Naive thymus-derived CD8-positive, alpha-beta T cell (primary cell): ENCODE data around the gene CT45A7. TPM values are rescaled to one million over a fixed set of nuclear protein-coding genes. Genes with fewer than 3 reads are reported as not detected.
"Not testable (repeated sequence)": the region's sequence is repeated elsewhere in the genome, so short reads cannot be mapped to it uniquely, and the experiment has no call there.

Experiments
- ATAC-seq, 2 donors: fragments of 150-1000 bp; cut with Tn5 transposase in 1 of 2; sonication (Bioruptor Pico), chemical (Tn5 transposase) in 1 of 2; 1 replicate in 1 of 2; 2 replicates in 1 of 2; pipeline ENCODE4 v1.10.0; 2021; ENCODE audit warnings: mild to moderate bottlenecking in 2 of 2, moderate library complexity in 2 of 2
- POLR2A ChIA-PET: fragments of 350-600 bp; sonication (Branson Sonifier 250); formaldehyde crosslinking; loops from one replicate; lab custom pipeline; 2021; ENCODE audit warnings: antibody characterized with exemption; lab: Charles Lee
- DNase-seq, 10 donors: peaks; one replicate each; pipeline versions ENCODE4 v3.0.0 to v3.0.0-alpha.2; 2020 to 2022
- H3K27ac Mint-ChIP-seq, 10 donors: one replicate each; pipeline ENCODE4 v1.8.0; 2020 to 2022; ENCODE audit warnings: mild to moderate bottlenecking in 10 of 10, mixed read lengths in 10 of 10, moderate library complexity in 4 of 10, inconsistent platforms in 1 of 10
- H3K27me3 Mint-ChIP-seq, 5 donors: one replicate each; pipeline ENCODE4 v1.8.0; 2021 to 2022; ENCODE audit warnings: mixed read lengths in 5 of 5
- H3K36me3 Mint-ChIP-seq, 3 donors: one replicate each; pipeline ENCODE4 v1.8.0; 2020 to 2022; ENCODE audit warnings: mixed read lengths in 3 of 3, mild to moderate bottlenecking in 2 of 3, inconsistent platforms in 1 of 3
- H3K4me1 Mint-ChIP-seq, 4 donors: one replicate each; pipeline ENCODE4 v1.8.0; 2021 to 2022; ENCODE audit warnings: mixed read lengths in 4 of 4
- H3K4me3 Mint-ChIP-seq, 10 donors: one replicate each; pipeline ENCODE4 v1.8.0; 2020 to 2022; ENCODE audit warnings: mild to moderate bottlenecking in 10 of 10, mixed read lengths in 10 of 10, moderate library complexity in 6 of 10, inconsistent platforms in 1 of 10
- H3K9me3 Mint-ChIP-seq, 9 donors: one replicate each; pipeline ENCODE4 v1.8.0; 2020 to 2022; ENCODE audit warnings: mixed read lengths in 9 of 9, mild to moderate bottlenecking in 3 of 9, inconsistent platforms in 1 of 9, moderate library complexity in 1 of 9
- polyA plus RNA-seq, 3 donors: library from polyadenylated mRNA; unstranded; fragments of 300-500 nt; fragmentation: Illumina TruSeq; gene quantifications; one replicate each; pipeline ENCODE4 v1.2.3, GENCODE V29; 2021
- total RNA-seq, 8 experiments: library from RNA in 2 of 8; stranded (reverse) in 2 of 8; gene quantifications; one replicate each; pipeline ENCODE4 v1.2.3 and lab custom pipeline; 2021 to 2026

Gene CT45A7, protein sequence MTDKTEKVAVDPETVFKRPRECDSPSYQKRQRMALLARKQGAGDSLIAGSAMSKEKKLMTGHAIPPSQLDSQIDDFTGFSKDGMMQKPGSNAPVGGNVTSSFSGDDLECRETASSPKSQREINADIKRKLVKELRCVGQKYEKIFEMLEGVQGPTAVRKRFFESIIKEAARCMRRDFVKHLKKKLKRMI
- total RNA-seq, result not detected
- not detected for polyA plus RNA-seq
- 0 reads per million in 6 experiments for total RNA-seq (lab: John Stamatoyannopoulos, UW)

DNA sequence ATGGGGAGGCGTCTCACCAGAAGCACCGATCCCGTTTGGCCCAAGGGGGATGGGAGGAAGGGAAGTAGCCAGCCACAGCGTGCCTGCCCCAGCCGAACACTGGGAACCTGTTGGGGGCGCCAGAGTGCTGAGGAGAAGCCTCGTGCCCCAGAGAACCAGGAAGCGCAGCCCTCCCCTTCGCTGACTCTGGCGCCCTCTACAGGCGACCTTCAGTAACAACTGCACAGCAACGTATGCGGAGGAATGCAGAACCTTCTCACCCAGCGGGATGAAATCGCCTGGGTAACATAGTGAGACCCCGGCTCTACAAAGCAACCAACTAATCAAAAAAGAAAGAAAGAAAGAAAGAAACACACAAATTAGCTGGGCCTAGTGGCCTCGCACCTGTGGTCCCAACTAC is at the start of gene CT45A7:
Gene CT45A7 (minus strand): TSS at position 101 of the 400 bp plus-strand sequence. CDS start 3,747 bp downstream, outside the sequence.
- not testable (repeated sequence) for ATAC-seq

DNA sequence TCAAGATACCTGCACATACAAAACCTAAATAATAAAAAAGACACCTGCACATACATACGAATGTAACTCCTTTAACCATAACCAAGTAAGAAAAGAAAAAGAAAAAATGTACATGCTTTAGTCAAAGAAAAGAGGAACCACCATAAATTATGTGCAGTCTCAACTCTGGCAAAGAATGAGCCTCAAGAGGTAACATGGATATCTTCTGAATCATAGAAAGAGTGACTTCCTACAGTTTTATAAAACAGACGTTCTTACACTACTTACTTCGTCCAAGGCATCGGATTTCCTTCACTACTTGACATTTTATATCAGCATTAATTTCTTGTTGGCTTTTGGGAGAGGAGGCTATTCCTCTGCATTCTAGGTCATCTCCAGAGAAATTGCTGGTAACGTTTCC is 45.7 kb upstream of the CT45A7 start:
- ATAC-seq, H3K9me3 Mint-ChIP-seq, DNase-seq, H3K27me3 Mint-ChIP-seq, H3K36me3 Mint-ChIP-seq, POLR2A ChIA-PET, H3K27ac Mint-ChIP-seq, H3K4me1 Mint-ChIP-seq, H3K4me3 Mint-ChIP-seq: not testable (repeated sequence)

More for the DNA sequence above, at the start of gene CT45A7:
- H3K9me3 Mint-ChIP-seq, H3K4me1 Mint-ChIP-seq, H3K27me3 Mint-ChIP-seq, DNase-seq, H3K4me3 Mint-ChIP-seq, POLR2A ChIA-PET, H3K36me3 Mint-ChIP-seq, H3K27ac Mint-ChIP-seq: not testable (repeated sequence)

GRCh38 chrX:135871712-135872111 is 34.6 kb upstream of the CT45A7 start, which contains the start of gene CT45A9:
CT45A9 (minus strand) TSS chrX:135871812; CDS start chrX:135868061, 3,751 bp downstream.
- H3K4me1 Mint-ChIP-seq, H3K36me3 Mint-ChIP-seq, H3K9me3 Mint-ChIP-seq, ATAC-seq, DNase-seq, H3K27ac Mint-ChIP-seq, H3K4me3 Mint-ChIP-seq, POLR2A ChIA-PET, H3K27me3 Mint-ChIP-seq: not testable (repeated sequence)

DNA sequence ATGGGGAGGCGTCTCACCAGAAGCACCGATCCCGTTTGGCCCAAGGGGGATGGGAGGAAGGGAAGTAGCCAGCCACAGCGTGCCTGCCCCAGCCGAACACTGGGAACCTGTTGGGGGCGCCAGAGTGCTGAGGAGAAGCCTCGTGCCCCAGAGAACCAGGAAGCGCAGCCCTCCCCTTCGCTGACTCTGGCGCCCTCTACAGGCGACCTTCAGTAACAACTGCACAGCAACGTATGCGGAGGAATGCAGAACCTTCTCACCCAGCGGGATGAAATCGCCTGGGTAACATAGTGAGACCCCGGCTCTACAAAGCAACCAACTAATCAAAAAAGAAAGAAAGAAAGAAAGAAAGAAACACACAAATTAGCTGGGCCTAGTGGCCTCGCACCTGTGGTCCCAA is 17.4 kb upstream of the CT45A7 start, which contains the start of gene CT45A8:
Gene CT45A8 (minus strand): TSS at position 101 of the 400 bp plus-strand sequence. CDS start 3,755 bp downstream, outside the sequence.
- DNase-seq, H3K36me3 Mint-ChIP-seq, H3K27ac Mint-ChIP-seq, H3K4me3 Mint-ChIP-seq, H3K4me1 Mint-ChIP-seq, ATAC-seq, POLR2A ChIA-PET, H3K9me3 Mint-ChIP-seq, H3K27me3 Mint-ChIP-seq: not testable (repeated sequence)

- ATAC-seq, DNase-seq, H3K27me3 Mint-ChIP-seq, H3K4me3 Mint-ChIP-seq, H3K9me3 Mint-ChIP-seq, H3K36me3 Mint-ChIP-seq, H3K27ac Mint-ChIP-seq, H3K4me1 Mint-ChIP-seq, POLR2A ChIA-PET: not testable (repeated sequence)
Measured at GRCh38 chrX:135819912-135820311, 17.2 kb downstream of the CT45A7 start, which contains the start of gene CT45A2. CT45A2 (minus strand) TSS chrX:135820012; CDS start chrX:135816265, 3,747 bp downstream.

DNA sequence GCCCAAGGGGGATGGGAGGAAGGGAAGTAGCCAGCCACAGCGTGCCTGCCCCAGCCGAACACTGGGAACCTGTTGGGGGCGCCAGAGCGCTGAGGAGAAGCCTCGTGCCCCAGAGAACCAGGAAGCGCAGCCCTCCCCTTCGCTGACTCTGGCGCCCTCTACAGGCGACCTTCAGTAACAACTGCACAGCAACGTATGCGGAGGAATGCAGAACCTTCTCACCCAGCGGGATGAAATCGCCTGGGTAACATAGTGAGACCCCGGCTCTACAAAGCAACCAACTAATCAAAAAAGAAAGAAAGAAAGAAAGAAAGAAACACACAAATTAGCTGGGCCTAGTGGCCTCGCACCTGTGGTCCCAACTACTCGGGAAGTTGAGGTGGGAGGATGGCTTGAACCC is 34.4 kb downstream of the CT45A7 start, which contains the start of gene CT45A6:
Gene CT45A6 (minus strand): TSS at position 101 of the 400 bp plus-strand sequence. CDS start 3,794 bp downstream, outside the sequence.
- DNase-seq, H3K4me3 Mint-ChIP-seq, POLR2A ChIA-PET, H3K27me3 Mint-ChIP-seq, H3K9me3 Mint-ChIP-seq, H3K4me1 Mint-ChIP-seq, H3K36me3 Mint-ChIP-seq, ATAC-seq, H3K27ac Mint-ChIP-seq: not testable (repeated sequence)

DNA sequence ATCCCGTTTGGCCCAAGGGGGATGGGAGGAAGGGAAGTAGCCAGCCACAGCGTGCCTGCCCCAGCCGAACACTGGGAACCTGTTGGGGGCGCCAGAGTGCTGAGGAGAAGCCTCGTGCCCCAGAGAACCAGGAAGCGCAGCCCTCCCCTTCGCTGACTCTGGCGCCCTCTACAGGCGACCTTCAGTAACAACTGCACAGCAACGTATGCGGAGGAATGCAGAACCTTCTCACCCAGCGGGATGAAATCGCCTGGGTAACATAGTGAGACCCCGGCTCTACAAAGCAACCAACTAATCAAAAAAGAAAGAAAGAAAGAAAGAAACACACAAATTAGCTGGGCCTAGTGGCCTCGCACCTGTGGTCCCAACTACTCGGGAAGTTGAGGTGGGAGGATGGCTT is 51.7 kb downstream of the CT45A7 start, which contains the start of gene CT45A5:
Gene CT45A5 (minus strand): TSS at position 101 of the 400 bp plus-strand sequence. CDS start 3,774 bp downstream, outside the sequence.
- H3K36me3 Mint-ChIP-seq, H3K27me3 Mint-ChIP-seq, H3K9me3 Mint-ChIP-seq, H3K4me1 Mint-ChIP-seq, ATAC-seq, DNase-seq, POLR2A ChIA-PET, H3K27ac Mint-ChIP-seq, H3K4me3 Mint-ChIP-seq: not testable (repeated sequence)

Other genes starting within 250 kb of the CT45A7 start
- not detected for gene CT45A1, start 123.6 kb downstream of the CT45A7 start, total RNA-seq
- gene CT45A1, start 123.6 kb downstream of the CT45A7 start, polyA plus RNA-seq, result not detected
- not detected for gene CT45A3, start 69.1 kb downstream of the CT45A7 start, total RNA-seq
- gene CT45A3, start 69.1 kb downstream of the CT45A7 start, polyA plus RNA-seq, result not detected
- gene CT45A5, start 51.8 kb downstream of the CT45A7 start, total RNA-seq, result not detected
- not detected for gene CT45A5, start 51.8 kb downstream of the CT45A7 start, polyA plus RNA-seq
- gene CT45A6, start 34.5 kb downstream of the CT45A7 start, total RNA-seq, result not detected
- not detected for gene CT45A6, start 34.5 kb downstream of the CT45A7 start, polyA plus RNA-seq
- not detected for gene CT45A2, start 17.3 kb downstream of the CT45A7 start, total RNA-seq
- not detected for gene CT45A2, start 17.3 kb downstream of the CT45A7 start, polyA plus RNA-seq
- gene CT45A8, start 17.3 kb upstream of the CT45A7 start, total RNA-seq, result not detected
- gene CT45A8, start 17.3 kb upstream of the CT45A7 start, polyA plus RNA-seq, result not detected
- gene CT45A9, start 34.5 kb upstream of the CT45A7 start, total RNA-seq, result not detected
- not detected for gene CT45A9, start 34.5 kb upstream of the CT45A7 start, polyA plus RNA-seq
- gene CT45A10, start 56.2 kb upstream of the CT45A7 start, total RNA-seq, result not detected
- not detected for gene CT45A10, start 56.2 kb upstream of the CT45A7 start, polyA plus RNA-seq
- gene SAGE1, start 56.4 kb upstream of the CT45A7 start, total RNA-seq, result not detected
- not detected for gene SAGE1, start 56.4 kb upstream of the CT45A7 start, polyA plus RNA-seq
- gene MMGT1, start 136.7 kb upstream of the CT45A7 start, total RNA-seq, result 10 to 100 TPM; 24.8 to 25.3 TPM
- 1 to 10 TPM; 6.9 to 8.3 (median 7.7) TPM for gene MMGT1, start 136.7 kb upstream of the CT45A7 start, polyA plus RNA-seq
- gene SLC9A6, start 148.2 kb upstream of the CT45A7 start, total RNA-seq, result 10 to 100 TPM; 16.3 to 18.6 TPM
- gene SLC9A6, start 148.2 kb upstream of the CT45A7 start, polyA plus RNA-seq, result 10 to 100 TPM; 14.4 to 18.3 (median 17.1) TPM